Cardiac septum (tissue), 1 donor: Measurements from ENCODE around the gene FADD. TPM values are rescaled to one million over a fixed set of nuclear protein-coding genes. Genes with fewer than 3 reads are reported as not detected.

Source experiments
- DNase-seq: peaks from one replicate; pipeline ENCODE4 v3.0.0-alpha.2; 2020; ENCODE audit warnings: low spot score
- intact Hi-C: fragments of 100-400 bp; cut with DNase I; formaldehyde crosslinking; loops from one replicate; pipeline ENCODE4 v1.14.0; 2022
- total RNA-seq: library from RNA; stranded (reverse); fragmentation: NEBNext Ultra II Directional; extraction: Animal tissue kit (Norgen Biotek cat#: 25700); gene quantifications from one replicate; pipeline ENCODE4 v1.2.1, GENCODE V29; 2021
- donor health status: DM: no; HTN: no; CAD: no.

The FADD gene
- total RNA-seq, 1 donor from 2014 or later, result 8.6 TPM

DNA sequence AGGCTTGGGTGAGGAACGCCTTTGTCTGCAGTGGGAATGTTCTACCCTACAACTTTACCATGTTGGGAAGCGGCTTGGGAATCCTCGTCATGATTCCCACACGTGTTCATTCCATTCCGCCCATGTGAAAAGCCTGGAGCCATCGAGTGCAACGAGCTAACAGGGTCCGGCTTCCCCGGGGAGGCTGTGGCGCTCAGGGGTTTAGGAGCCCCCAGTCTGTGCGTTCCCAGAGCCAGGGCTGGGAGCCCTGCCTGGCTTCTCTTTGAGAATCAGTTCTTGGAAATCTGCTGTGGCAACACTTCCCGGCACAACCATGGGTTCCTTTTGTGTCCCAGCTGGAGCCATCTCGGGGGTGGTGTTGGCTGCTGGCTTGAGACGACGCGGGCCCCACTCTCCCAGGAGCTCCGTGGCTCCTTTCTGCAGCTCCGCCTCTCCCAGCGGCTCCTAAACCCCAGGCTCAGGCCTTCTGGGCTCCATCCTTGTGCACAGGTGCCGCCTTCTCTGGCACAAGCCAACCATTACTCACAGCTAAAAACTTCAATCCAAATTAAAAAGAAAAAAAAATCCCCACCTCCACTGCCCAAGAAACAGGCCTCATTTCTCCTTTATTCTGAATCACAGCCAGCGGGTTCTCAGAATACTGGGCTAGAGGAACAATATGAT, 48.7 kb downstream of the FADD start:
- DNase-seq, result no peak
- intact Hi-C loops, result no loop called here

DNA sequence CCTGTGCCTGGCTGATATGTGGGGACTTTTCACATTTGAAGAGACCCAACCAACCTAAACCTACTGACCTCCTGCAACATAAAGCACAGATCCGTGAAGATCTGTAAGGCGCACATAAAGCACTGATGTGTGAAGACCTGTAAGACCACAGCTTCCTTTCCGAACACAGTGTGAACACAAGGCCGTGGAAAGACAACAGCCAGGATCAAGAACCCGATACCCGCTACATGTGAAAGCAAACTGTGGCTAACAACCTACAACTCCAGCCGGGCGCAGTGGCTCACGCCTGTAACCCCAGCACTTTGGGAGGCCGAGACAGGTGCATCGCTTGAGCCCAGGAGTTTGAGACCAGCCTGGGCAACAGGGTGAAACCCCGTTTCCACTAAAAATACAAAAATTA, 49.7 kb downstream of the FADD start:
- DNase-seq, result no peak
- intact Hi-C loops, result no loop called here

- DNase-seq, result no peak
- intact Hi-C loops, result no loop called here
These were observed 52.5 kb downstream of the FADD start for GRCh38 chr11:70255477-70256116.

Other genes with a start within 250 kb of the FADD start
- gene ANO1, start 125.0 kb upstream of the FADD start, total RNA-seq, result 18.4 TPM
- 42.8 TPM for gene PPFIA1, start 67.4 kb downstream of the FADD start, total RNA-seq
- 171 TPM for gene CTTN, start 195.2 kb downstream of the FADD start, total RNA-seq